B cell (primary cell): ENCODE results near the gene KNL1.

ENCODE experiments used
- EZH2 ChIP-seq: IDR thresholded peaks from 2 replicates; pipeline ENCODE4 v1.6.1; 2012; ENCODE audit warnings: borderline replicate concordance, low read depth, mild to moderate bottlenecking, moderate library complexity, low read length; ENCODE audit not compliant: insufficient read depth, poor library complexity, severe bottlenecking
- TF ChIP-seq, protein P1 (sequence below): fragments of 200-600 bp; IDR thresholded peaks from one replicate; pipeline ENCODE4 v1.8.0; 2022; ENCODE audit warnings: antibody characterized with exemption, mild to moderate bottlenecking

- TF ChIP-seq, protein P1, sequence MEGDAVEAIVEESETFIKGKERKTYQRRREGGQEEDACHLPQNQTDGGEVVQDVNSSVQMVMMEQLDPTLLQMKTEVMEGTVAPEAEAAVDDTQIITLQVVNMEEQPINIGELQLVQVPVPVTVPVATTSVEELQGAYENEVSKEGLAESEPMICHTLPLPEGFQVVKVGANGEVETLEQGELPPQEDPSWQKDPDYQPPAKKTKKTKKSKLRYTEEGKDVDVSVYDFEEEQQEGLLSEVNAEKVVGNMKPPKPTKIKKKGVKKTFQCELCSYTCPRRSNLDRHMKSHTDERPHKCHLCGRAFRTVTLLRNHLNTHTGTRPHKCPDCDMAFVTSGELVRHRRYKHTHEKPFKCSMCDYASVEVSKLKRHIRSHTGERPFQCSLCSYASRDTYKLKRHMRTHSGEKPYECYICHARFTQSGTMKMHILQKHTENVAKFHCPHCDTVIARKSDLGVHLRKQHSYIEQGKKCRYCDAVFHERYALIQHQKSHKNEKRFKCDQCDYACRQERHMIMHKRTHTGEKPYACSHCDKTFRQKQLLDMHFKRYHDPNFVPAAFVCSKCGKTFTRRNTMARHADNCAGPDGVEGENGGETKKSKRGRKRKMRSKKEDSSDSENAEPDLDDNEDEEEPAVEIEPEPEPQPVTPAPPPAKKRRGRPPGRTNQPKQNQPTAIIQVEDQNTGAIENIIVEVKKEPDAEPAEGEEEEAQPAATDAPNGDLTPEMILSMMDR: no peak
- TF ChIP-seq EZH2: no peak
Observed at GRCh38 chr15:40680151-40680550, 86.1 kb downstream of the KNL1 start.
